K562 (cell line): ENCODE measurements around the gene PNMA8B. TPM values are rescaled to one million over a fixed set of nuclear protein-coding genes. Genes with fewer than 3 reads are reported as not detected.

Source experiments
- ATAC-seq: fragments of 200-7000 bp; cut with Tn5 transposase; 3 replicates; pipeline ENCODE4 v1.9.1; 2020; ENCODE audit warnings: moderate library complexity
- BruUV-seq: library from RNA; stranded (reverse); fragments of 400-500 nt; replicated peaks from 2 replicates; lab custom pipeline; 2021; lab: Mats Ljungman, UMichigan
- CTCF ChIA-PET: fragments of 300-600 bp; formaldehyde crosslinking; extraction: SDS; loops from one replicate; lab custom pipeline; 2021; ENCODE audit warnings: low intra/inter-chr PET ratio; lab: Yijun Ruan, JAX
- POLR2A ChIA-PET: fragments of 300-600, 350-650 bp; sonication (Branson Sonifier 250); formaldehyde crosslinking; extraction: SDS; loops from one replicate; lab custom pipeline; 2021; ENCODE audit warnings: antibody characterized with exemption, inconsistent platforms; lab: Yijun Ruan, JAX
- DNase-seq, 4 experiments: peaks; one replicate each; pipeline versions ENCODE4 v3.0.0 to v3.0.0-alpha.2; 2011 to 2018; ENCODE audit warnings: low spot score in 3 of 4, mixed read lengths in 3 of 4; ENCODE audit errors: extremely low read depth in 1 of 4
- FAIRE-seq: peaks from 2 replicates; lab custom pipeline; 2011; peaks lifted over from hg19 to GRCh38; lab: Jason Lieb, UNC
- H2AFZ ChIP-seq: 2 replicates; pipeline ENCODE4 v1.6.0; 2011; ENCODE audit warnings: low read depth, low read length, control low read depth, inconsistent platforms
- H3K27ac ChIP-seq: fragments of 200-600 bp; 3 replicates; pipeline ENCODE4 v1.8.0; 2011; ENCODE audit warnings: low read depth, mild to moderate bottlenecking, control low read depth, inconsistent platforms, low read length, moderate library complexity, mixed read lengths; ENCODE audit errors: extremely low read depth
- H3K27me3 ChIP-seq, 2 experiments: fragments of 300-600 bp in 1 of 2; 2 replicates in 1 of 2; 3 replicates in 1 of 2; pipeline versions ENCODE4 v1.6.0 to v1.8.0; 2011; ENCODE audit warnings: inconsistent platforms in 2 of 2, low read length in 2 of 2, mild to moderate bottlenecking in 1 of 2, mixed read lengths in 1 of 2, moderate library complexity in 1 of 2; ENCODE audit not compliant: control insufficient read depth in 2 of 2, insufficient read depth in 2 of 2
- H3K36me3 ChIP-seq: fragments of 300-600 bp; 3 replicates; pipeline ENCODE4 v1.8.0; 2011; ENCODE audit warnings: mild to moderate bottlenecking, low read length, inconsistent platforms; ENCODE audit not compliant: control insufficient read depth, insufficient read depth
- H3K4me1 ChIP-seq, 2 experiments: fragments of 200-600 bp in 1 of 2; replicated peaks in 1 of 2; 2 replicates in 1 of 2; 3 replicates in 1 of 2; pipeline versions ENCODE4 v1.5.1 to v1.8.0; 2011; ENCODE audit warnings: inconsistent platforms in 2 of 2, low read length in 2 of 2, mild to moderate bottlenecking in 1 of 2, mixed read lengths in 1 of 2, moderate library complexity in 1 of 2; ENCODE audit not compliant: control insufficient read depth in 2 of 2, insufficient read depth in 2 of 2
- H3K4me2 ChIP-seq: 2 replicates; pipeline ENCODE4 v1.6.1; 2011; ENCODE audit warnings: low read length, control low read depth, inconsistent platforms, mixed read lengths; ENCODE audit not compliant: insufficient read depth
- H3K4me3 ChIP-seq: fragments of 200-600 bp; sonication (generic), shearing (Covaris generic); 2 replicates; pipeline ENCODE4 v1.5.1; 2016; ENCODE audit warnings: control low read depth, inconsistent platforms
- H3K79me2 ChIP-seq: fragments of 200-600 bp; 3 replicates; pipeline ENCODE4 v1.8.0; 2011; ENCODE audit warnings: low read length, inconsistent platforms; ENCODE audit not compliant: control insufficient read depth, insufficient read depth
- H3K9ac ChIP-seq, 2 experiments: 2 replicates each; pipeline versions ENCODE4 v1.6.0 to v1.6.1; 2011; ENCODE audit warnings: low read depth in 2 of 2, low read length in 2 of 2, control low read depth in 1 of 2, inconsistent platforms in 1 of 2, mild to moderate bottlenecking in 1 of 2, mixed read lengths in 1 of 2; ENCODE audit not compliant: insufficient read depth in 1 of 2
- H3K9me1 ChIP-seq: one replicate; pipeline ENCODE4 v1.6.0; 2011; ENCODE audit warnings: inconsistent platforms, mild to moderate bottlenecking, low read length, moderate library complexity; ENCODE audit not compliant: control insufficient read depth, insufficient read depth
- H3K9me3 ChIP-seq: replicated peaks from 2 replicates; pipeline ENCODE4 v1.5.1; 2011; ENCODE audit warnings: low read depth, low read length, inconsistent platforms; ENCODE audit not compliant: control insufficient read depth, insufficient read depth
- H4K20me1 ChIP-seq: replicated peaks from 2 replicates; pipeline ENCODE4 v1.6.1; 2011; ENCODE audit warnings: low read length, inconsistent platforms, mixed read lengths; ENCODE audit not compliant: control insufficient read depth, insufficient read depth
- CTCFL ChIP-seq: IDR thresholded peaks from 2 replicates; pipeline ENCODE4 v1.6.1; 2011; ENCODE audit warnings: borderline replicate concordance, low read depth, mild to moderate bottlenecking, moderate library complexity, low read length; ENCODE audit not compliant: insufficient read depth, poor library complexity, severe bottlenecking
- GATAD2B ChIP-seq: fragments of 450-650 bp; IDR thresholded peaks from 2 replicates; pipeline ENCODE4 v1.6.1; 2017; ENCODE audit warnings: mild to moderate bottlenecking, borderline replicate concordance
- HIVEP1 ChIP-seq: fragments of 250-450 bp; sonication (Bioruptor Pico); IDR thresholded peaks from 2 replicates; pipeline ENCODE4 v1.4.0; 2020; ENCODE audit warnings: mild to moderate bottlenecking
- KLF1 ChIP-seq: fragments of 450-650 bp; IDR thresholded peaks from 2 replicates; pipeline ENCODE4 v1.6.1; 2016; ENCODE audit warnings: missing genetic modification characterization, missing compliant biosample characterization
- SAFB ChIP-seq: fragments of 200-400 bp; formaldehyde crosslinking; IDR thresholded peaks from 2 replicates; pipeline ENCODE4 v1.6.1; 2017; ENCODE audit warnings: low read depth, low read length, borderline replicate concordance
- SAP30 ChIP-seq: fragments of 200-600 bp; sonication (generic); IDR thresholded peaks from 2 replicates; pipeline ENCODE4 v1.6.1; 2012; ENCODE audit warnings: borderline replicate concordance, low read depth, mild to moderate bottlenecking, moderate library complexity, low read length, control low read depth, inconsistent platforms; ENCODE audit not compliant: insufficient read depth, poor library complexity, severe bottlenecking
- THAP12 ChIP-seq: fragments of 250-450 bp; sonication (Bioruptor Pico); IDR thresholded peaks from 2 replicates; pipeline ENCODE4 v1.9.0; 2021; ENCODE audit warnings: mild to moderate bottlenecking, inconsistent platforms
- UBTF ChIP-seq, 2 experiments: IDR thresholded peaks; 2 replicates each; pipeline ENCODE4 v1.6.1; 2012; ENCODE audit warnings: improper control_type of control experiment in 2 of 2, low read depth in 2 of 2, low read length in 2 of 2, borderline replicate concordance in 1 of 2
- ZNF395 ChIP-seq: fragments of 200-800 bp; sonication (Bioruptor generic); IDR thresholded peaks from 2 replicates; pipeline ENCODE4 v1.6.1; 2017; ENCODE audit warnings: missing genetic modification characterization, missing compliant biosample characterization
- WGBS: fragments of 100-300 bp; shearing (Covaris generic); methylation state at CpG from one replicate; pipeline ENCODE4 v1.1.6; 2016; ENCODE audit warnings: low coverage, mixed read lengths; ENCODE audit not compliant: insufficient coverage; ENCODE audit errors: missing lambda C conversion rate; 5-methylcytosine and 5-hydroxymethylcytosine counted together
- in situ Hi-C: fragments of 300-500 bp; cut with MboI; formaldehyde crosslinking; loops from 4 replicates; pipeline ENCODE4 v1.15.0; 2018; ENCODE audit warnings: inconsistent platforms, mixed read lengths
- intact Hi-C: fragments of 100-400 bp; cut with micrococcal nuclease; formaldehyde crosslinking; loops from 2 replicates; pipeline ENCODE4 v1.14.2; 2022
- polyA plus RNA-seq, 8 experiments: library from polyadenylated mRNA; depleted of rRNA in 4 of 8; stranded (reverse) in 5 of 8; unstranded in 3 of 8; fragments of >200 nt; fragmentation: Nextera tagmentation in 2 of 8; fragmentation: Illumina TruSeq in 1 of 8; extraction: Ambion mirVana in 2 of 8; extraction: Trizol in 1 of 8; gene quantifications; 2 replicates each; pipeline versions ENCODE4 v1.2.1 to v1.2.3, GENCODE V29; 2011 to 2014; ENCODE audit warnings: inconsistent platforms in 1 of 8, missing spikeins in 1 of 8
- total RNA-seq, 7 experiments: library from RNA; depleted of rRNA in 6 of 7; stranded (reverse); fragments of >200 nt in 6 of 7; fragmentation: Illumina TruSeq in 2 of 7; extraction: Trizol in 2 of 7; gene quantifications; 2 replicates each; pipeline versions ENCODE4 v1.2.1 to v1.2.3, GENCODE V29; 2011 to 2021; ENCODE audit warnings: low replicate concordance in 1 of 7

Gene PNMA8B
- total and polyA plus RNA-seq, 9 of the 15 experiments (the other 6 are each of a cell fraction or from before 2014, with no cell fraction given) = not detected

- TF ChIP-seq SAP30 (no peak), CTCFL (no peak), KLF1 (tag) (no peak), GATAD2B (no peak)
These were observed 49.0 kb upstream of the PNMA8B start (continued) for GRCh38 chr19:46544651-46545050.

- no peaks in the 10 kb centered on the region for H4K20me1 ChIP-seq
- peaks cover 7 to 8% of the 10 kb centered on the region in 2 experiments; a peak in 4 of 5 replicates for H3K27me3 ChIP-seq
- no peaks in the 10 kb centered on the region for H3K9me3 ChIP-seq
- in situ Hi-C loops = no loop called here
- no TSS peak for BruUV-seq
- 0 out of 2 replicates have a peak overlapping the region, but pooled peaks have one; percentile 47 for H2AFZ ChIP-seq
- DNase-seq (peak; percentile 74 to 91 (median 75)), ATAC-seq (peak; percentile 92), FAIRE-seq (peak; percentile 94)
- ChIA-PET CTCF (interaction anchor here (0.6 to 2.6 kb wide), 14 partner anchors 13 to 466 kb away, joined by 3 to 36 read pairs (median 6); partner anchors contain the start of gene DACT3), POLR2A (interaction anchor here (2.1 kb wide), 1 partner anchor 10 kb away, joined by 7 read pairs; no protein-coding TSS in a partner anchor)
- no peak overlapping the region for H3K4me3 ChIP-seq
- H3K36me3 ChIP-seq = no peaks in the 10 kb centered on the region
- H3K4me1 ChIP-seq = no peaks in the 10 kb centered on the region; a peak in 2 of 5 replicates
- intact Hi-C loops = loop anchor here (1.0 kb wide), 2 partner anchors 13 to 28 kb away; no protein-coding TSS in a partner anchor
- no peak overlapping the region for H3K27ac ChIP-seq
- H3K9me1 ChIP-seq = no peaks in the 10 kb centered on the region
- 35% methylated on average over 15 of the region's 15 CpGs for WGBS
- no peak overlapping the region for H3K9ac ChIP-seq
- H3K79me2 ChIP-seq = no peaks in the 10 kb centered on the region
- no peak overlapping the region for H3K4me2 ChIP-seq
- TF ChIP-seq ZNF395 (CRISPR knock-in tag) = no peak
- TF ChIP-seq SAFB = no peak
- no peak for TF ChIP-seq UBTF (IDR thresholded peaks at IDR 0.05; ENCODE audit: borderline replicate concordance in 1 of 2, low read depth in 2 of 2, low read length in 2 of 2)
- TF ChIP-seq THAP12 (CRISPR knock-in tag) = no peak
- TF ChIP-seq HIVEP1 (CRISPR knock-in tag) = no peak
These were observed 47.0 kb upstream of the PNMA8B start for GRCh38 chr19:46542428-46543230.
